Measurements from ENCODE around the gene LRRC8A.
"Not testable (repeated sequence)": the region's sequence is repeated elsewhere in the genome, so short reads cannot be mapped to it uniquely, and the experiment has no call there.

The LRRC8A gene

GRCh38 chr9:128923493-128923883 is 41.6 kb downstream of the LRRC8A start:
- no peak for DNase-seq

DNA sequence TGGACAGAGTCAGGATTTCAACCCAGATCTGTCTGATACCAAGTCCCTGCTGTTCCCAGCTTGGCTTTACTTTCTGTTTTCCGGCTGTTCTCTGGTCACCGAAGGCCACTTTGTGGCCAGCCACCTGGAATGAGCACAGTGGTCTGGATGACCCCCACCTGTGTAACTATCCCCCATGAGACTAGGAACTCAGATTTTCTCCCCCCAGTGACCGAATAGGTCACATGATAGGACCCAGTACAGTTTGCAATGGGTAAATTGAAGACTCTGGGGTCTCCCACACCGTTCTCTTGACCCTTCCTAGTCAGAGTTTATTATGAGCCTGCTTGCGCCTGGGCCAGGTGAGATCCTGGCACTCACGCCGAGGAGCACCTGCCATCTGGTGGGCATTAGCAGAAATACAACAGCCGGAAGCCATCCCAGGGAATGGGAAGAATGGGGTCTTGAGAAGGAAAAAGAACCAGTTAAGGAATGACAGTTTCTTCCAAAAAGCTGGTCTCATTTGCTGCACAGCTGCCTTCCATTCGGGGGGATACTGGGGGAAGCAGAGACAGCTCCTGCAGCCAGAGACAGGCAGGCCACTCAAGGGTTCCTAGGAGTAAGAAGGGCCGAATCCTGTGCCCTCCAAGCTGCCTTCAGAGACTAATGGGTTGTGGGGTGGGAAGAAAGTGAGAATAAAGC is 45.9 kb downstream of the LRRC8A start:
- peak; percentile 35 for DNase-seq

GRCh38 chr9:128928624-128929023 is 46.7 kb downstream of the LRRC8A start:
- no peak for DNase-seq

DNA sequence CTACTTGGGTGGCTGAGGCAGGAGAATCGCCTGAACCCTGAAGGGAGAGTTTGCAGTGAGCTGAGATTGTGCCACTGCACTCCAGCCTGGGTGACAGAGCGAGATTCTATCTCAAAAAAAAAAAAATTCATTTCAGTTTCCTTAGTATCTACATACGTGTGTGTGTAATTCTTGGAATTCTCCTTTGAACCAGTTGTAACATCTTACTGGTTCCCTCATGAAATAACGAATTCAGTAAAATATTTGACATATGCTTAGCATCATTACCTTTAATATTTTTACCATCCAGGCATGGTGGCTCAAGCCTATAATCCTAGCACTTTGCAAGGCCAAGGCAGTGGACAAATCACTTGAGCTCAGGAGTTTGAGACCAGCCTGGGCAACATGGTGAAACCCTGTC is 47.6 kb downstream of the LRRC8A start:
- no peak for DNase-seq

- DNase-seq = no peak
These were observed 51.8 kb downstream of the LRRC8A start for GRCh38 chr9:128933731-128934130.

DNA sequence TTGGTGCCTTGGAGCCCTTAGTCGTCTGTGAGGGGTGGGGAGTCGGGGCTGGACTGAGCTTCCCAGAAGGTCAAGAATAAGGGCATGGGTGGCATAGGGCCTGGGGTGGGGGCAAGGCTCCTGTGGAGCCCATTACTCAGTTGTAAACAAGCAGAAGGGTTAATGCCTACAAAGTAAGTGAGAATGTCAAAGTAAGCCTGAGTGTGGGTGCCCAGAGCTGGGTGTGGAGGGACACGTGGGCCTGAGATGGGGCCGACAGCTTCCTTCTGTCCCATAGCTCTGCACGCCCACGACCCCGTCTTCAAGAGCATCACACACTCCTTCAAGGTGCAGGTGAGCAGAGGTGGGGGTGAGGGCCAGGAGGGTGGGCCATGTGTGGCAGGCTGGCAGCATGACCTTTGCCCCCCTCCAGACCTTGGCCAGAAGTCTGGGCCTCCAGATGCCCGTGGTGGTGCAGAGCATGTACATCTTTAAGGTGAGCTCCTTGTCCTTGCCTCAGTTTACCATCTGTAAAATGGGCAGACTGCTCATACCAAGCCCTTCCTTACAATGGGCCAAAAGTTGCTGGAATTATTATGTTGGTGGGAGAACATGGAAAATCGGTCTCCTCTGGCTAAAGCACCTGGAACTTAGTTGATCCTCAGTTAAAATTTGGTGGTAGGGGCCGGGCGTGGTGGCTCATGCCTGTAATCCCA is 54.4 kb downstream of the LRRC8A start:
- DNase-seq = no peak

DNA sequence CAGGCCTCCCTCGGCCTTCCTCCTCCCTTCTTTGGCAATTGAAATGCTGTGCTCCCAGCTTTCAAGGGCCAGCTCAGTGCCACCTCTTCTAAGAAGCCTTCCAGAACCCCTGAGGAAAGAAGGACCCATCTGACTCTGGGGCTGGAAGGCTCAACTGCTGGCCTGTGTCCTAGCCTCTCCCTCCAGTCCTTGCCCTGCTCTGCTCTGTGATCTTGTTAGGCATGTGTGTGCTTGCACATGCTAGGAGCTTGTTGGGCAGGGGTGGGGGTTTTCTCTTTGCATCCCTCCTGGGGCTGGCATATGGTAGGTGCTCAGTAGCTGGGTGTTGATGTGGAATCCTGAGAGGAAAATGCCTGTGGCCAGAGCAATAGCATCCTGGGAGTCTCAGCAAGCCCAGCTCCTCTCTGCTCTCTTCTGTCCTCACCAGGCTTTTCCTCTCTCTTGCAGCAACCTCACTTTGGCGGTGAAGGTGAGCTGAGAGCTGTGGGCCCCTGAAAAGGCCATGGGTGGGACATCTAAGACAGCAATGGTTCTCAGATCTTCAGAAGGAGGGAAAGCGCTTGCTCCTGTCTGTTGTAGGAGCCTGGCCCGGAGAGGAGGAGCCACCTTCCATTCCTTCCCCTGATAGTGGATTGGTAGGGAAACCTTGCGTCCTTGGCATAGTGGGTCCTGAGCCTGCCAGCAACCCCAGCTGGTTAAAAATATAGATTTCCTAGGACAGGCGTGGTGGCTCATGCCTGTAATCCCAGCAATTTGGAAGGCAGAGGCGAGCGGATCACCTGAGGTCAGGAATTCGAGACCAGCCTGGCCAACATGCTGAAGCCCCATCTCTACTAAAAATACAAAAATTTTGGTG is 55.6 kb downstream of the LRRC8A start:
- no peak for DNase-seq

- no peak for DNase-seq
These were observed 58.5 kb downstream of the LRRC8A start for GRCh38 chr9:128940271-128940921.

DNA sequence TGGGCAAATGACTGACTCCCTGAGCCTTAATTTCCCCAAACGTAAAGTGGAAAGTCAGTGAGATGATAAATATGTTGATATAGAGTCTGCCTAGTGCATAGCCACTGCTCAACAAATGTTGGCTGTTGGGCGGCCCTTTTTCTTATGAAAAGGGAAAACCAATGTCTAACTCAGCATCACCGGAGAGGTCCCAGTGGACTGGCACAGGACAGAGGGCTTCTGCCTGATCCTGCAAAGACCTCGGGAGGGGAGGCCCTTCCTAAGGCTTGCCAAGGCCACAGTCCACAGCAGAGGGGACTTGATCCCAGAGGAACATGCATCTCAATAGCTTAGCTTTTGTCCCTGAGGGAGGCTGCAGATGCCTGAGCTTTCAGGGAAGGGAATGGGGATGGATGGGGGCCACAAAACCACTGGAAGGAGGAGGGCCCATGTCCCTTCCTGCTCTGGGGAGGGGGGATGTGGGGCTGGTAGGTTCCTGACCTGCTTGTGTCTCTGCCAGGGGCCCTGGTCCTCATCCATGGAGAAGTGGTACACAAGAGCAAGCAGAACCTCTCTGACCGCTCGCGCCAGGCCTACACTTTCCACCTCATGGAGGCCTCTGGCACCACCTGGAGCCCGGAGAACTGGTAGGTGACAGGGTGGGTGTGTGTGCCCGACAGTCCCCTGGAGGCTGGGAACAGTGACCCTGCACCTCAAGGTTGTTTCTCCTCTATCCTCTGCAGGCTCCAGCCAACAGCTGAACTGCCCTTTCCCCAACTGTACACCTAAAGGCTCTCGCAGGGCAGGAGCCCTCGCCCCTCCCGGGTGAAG is 59.2 kb downstream of the LRRC8A start:
- DNase-seq = no peak

DNA sequence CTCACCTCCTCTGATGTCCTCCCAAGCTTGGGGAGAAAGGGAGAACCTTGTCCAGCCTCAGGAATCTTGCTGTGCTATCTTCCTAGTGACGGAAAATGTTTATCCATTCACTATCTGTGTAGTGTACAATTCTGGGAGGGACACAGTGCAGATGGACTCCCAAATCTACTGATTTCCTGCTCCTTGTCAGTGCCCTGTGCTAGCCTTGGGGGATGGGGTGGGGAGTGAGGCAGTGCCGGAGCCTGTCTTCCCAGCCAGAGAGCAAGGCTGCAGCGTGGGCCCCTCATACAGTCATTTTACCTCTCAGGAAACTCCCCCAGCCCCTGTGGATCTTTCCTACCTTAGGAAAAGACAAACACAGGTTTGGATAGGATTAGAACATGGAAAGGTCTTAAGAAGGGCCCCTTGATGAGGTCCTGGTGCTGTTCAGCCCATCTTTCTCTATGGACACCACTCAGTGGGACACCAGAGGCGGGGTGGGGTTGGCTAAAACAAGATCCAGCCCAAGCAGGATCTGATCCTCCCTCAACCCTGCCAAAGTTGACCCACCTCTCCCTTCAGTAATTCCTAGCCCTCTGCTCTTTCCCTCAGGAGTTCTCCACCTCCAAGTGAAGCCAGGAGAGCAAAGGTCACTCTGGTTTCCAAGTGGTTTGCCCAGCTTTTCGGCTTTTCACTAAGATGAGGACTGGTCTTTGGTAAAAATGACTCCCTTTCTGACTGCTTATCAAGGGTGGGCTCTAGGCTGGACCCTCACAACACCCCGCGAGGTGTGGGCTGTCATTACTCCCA is 62.1 kb downstream of the LRRC8A start:
- no peak for DNase-seq

- DNase-seq = not testable (repeated sequence)
These were observed 63.0 kb downstream of the LRRC8A start for GRCh38 chr9:128944966-128945365.

DNA sequence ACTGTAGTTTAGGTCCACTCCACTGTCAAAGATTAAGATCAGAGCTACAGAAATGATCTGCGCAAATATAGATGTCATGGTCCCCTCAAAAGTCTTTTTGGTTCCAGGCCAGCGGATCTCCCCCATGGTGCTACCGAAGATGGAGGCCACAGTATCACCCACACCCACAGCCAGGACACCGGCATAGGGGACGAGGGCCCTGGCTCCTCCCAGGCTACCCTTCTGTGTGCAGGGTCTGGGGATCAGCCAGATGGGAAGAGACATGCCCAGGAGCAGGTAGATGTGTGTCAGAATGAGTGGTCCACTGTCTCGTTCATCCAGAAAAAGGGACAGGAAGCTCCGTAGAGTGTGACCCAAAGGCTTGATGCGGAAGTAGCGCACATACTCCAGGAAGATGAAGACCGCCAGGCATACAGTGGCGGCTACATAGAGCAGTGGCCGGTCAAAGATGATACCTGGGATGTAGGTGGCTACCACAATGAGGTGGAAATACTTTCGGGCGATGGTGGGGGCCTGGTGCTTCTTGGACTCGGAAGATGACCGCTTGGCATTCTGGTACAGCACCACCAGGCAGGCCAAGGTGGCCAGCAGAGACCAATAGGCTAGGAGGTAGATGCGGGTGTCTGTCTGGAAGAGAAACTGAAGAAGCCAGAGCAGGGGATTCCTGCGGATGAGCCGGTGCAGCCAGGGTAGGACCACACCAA is 64.0 kb downstream of the LRRC8A start:
- DNase-seq = no peak

DNA sequence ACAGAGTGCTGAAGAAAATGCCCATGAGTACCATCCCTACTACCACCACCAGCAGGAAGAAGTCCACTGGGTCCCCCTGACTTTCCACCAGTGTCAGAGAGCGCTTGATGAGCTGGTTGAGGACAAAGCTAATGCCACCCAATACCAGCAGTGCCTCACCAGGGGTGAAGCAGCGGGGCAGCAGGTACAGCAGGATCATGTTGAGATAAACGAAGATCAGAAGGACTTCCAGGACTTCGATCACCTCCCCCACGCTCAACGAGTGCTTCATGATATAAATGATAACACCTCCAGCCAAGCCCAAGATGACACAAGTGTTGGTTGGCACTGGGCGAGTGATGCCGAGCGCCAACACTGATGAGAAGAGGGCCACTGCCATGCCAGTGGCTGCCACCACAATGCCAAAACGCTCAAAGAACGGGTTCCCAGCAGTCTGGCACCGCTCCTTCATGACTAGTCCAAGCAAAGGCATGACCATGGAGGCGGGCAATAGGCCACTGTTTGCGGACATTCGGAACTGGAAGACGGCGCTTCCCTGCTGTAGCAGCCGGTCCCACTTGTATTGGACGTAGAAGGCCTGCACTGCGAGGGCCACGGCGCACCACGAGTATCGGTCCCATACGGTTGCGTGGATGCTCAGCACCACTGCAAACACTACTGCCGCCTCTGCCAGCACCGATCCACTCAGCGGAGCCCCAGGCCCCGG is 64.8 kb downstream of the LRRC8A start:
- DNase-seq = peak; percentile 22

- no peak for DNase-seq
These were observed 65.3 kb downstream of the LRRC8A start for GRCh38 chr9:128947277-128947526.

DNA sequence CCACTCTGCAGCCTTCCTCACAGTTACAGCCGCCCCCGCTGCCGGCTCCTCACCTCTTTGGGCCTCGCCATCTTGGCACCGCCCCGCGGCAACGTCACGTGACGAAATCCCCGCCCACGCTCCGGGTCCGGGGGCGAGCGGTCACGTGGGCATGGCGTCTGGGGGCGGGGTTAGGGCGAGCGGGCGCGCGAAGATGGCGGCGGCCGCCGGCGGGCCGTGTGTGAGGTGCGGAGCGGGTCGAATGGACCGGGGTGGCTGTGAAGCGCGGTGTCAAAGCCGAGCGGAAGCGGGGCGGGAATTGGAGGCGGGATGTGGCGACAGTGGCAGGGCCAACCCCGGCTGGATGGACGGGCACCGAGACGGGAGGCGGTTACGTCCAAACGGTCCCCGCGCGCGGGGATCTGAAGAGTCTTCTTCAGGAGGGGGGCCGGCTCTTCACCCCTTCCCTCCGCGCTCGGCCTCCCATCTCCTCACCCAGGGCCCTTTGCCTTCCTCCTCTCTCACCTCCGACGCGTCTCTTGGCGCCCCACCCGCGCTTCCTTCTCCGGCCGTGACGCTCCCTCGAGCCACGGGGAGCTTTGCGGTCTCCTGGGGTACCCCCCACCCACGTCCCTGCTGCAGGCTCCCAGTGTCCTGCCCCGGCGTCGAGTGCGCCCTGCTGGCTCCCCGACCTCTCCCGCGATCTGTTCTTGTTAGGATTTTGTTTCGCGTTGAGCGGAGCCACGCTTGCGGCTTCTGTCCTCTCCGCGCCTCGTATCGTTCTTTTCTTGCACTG is 65.8 kb downstream of the LRRC8A start, which contains the start of the genes DOLK and NUP188:
Gene DOLK, minus strand, starts transcription at position 77 of the 775 bp plus-strand sequence. CDS start 300 bp downstream, outside the sequence.
Gene NUP188, plus strand, starts transcription at position 173 of the 775 bp plus-strand sequence. Its CDS starts 21 bp downstream, at position 194.
- peak; percentile 88 for DNase-seq

- DNase-seq = not testable (repeated sequence)
These were observed 79.5 kb downstream of the LRRC8A start for GRCh38 chr9:128961403-128961802.
